Measurements from ENCODE around the gene HCN4.

HCN4 gene

GRCh38 chr15:73382115-73382514 is 13.4 kb upstream of the HCN4 start:
- CTCF ChIA-PET, result no interaction called here
- no peak for TF ChIP-seq CTCF (IDR thresholded peaks at IDR 0.05; ENCODE audit: insufficient read depth, low read length, missing control alignments)
- DNase-seq (ENCODE audit: low read depth, low spot score), result no peak
- no peak overlapping the region for H3K4me3 ChIP-seq (ENCODE audit: low read depth, low read length)
- POLR2A ChIA-PET, result no interaction called here

GRCh38 chr15:73380661-73381060 is 11.9 kb upstream of the HCN4 start:
- ChIA-PET POLR2A (no interaction called here), CTCF (no interaction called here)
- H3K4me3 ChIP-seq (ENCODE audit: low read depth, low read length), result no peak overlapping the region
- no peak for TF ChIP-seq CTCF (IDR thresholded peaks at IDR 0.05; ENCODE audit: insufficient read depth, low read length, missing control alignments)
- DNase-seq (ENCODE audit: low read depth, low spot score), result no peak

GRCh38 chr15:73378089-73378488 is 9.3 kb upstream of the HCN4 start:
- no peak for DNase-seq (ENCODE audit: low read depth, low spot score)
- no peak overlapping the region for H3K4me3 ChIP-seq (ENCODE audit: low read depth, low read length)
- POLR2A ChIA-PET, result no interaction called here
- CTCF ChIA-PET, result no interaction called here
- no peak for TF ChIP-seq CTCF (IDR thresholded peaks at IDR 0.05; ENCODE audit: insufficient read depth, low read length, missing control alignments)

GRCh38 chr15:73375755-73376305 is 7.1 kb upstream of the HCN4 start:
- DNase-seq (ENCODE audit: low read depth, low spot score), result no peak
- no peak for TF ChIP-seq CTCF (IDR thresholded peaks at IDR 0.05; ENCODE audit: insufficient read depth, low read length, missing control alignments)
- ChIA-PET POLR2A (no interaction called here), CTCF (no interaction called here)
- no peak overlapping the region for H3K4me3 ChIP-seq (ENCODE audit: low read depth, low read length)

- ChIA-PET POLR2A (no interaction called here), CTCF (no interaction called here)
- no peak for TF ChIP-seq CTCF (IDR thresholded peaks at IDR 0.05; ENCODE audit: insufficient read depth, low read length, missing control alignments)
- no peak overlapping the region for H3K4me3 ChIP-seq (ENCODE audit: low read depth, low read length)
- no peak for DNase-seq (ENCODE audit: low read depth, low spot score)
These were observed 6.3 kb upstream of the HCN4 start for GRCh38 chr15:73375012-73375411.

GRCh38 chr15:73374604-73375003 is 5.8 kb upstream of the HCN4 start:
- no peak for DNase-seq (ENCODE audit: low read depth, low spot score)
- POLR2A ChIA-PET, result no interaction called here
- CTCF ChIA-PET, result no interaction called here
- no peak for TF ChIP-seq CTCF (IDR thresholded peaks at IDR 0.05; ENCODE audit: insufficient read depth, low read length, missing control alignments)
- H3K4me3 ChIP-seq (ENCODE audit: low read depth, low read length), result no peak overlapping the region

Measured in AG04449 (cell line).